GM18951 (cell line): Measurements from ENCODE around the gene SDF2.
"Not testable (repeated sequence)": the region's sequence is repeated elsewhere in the genome, so short reads cannot be mapped to it uniquely, and the experiment has no call there.

ENCODE experiments used
- POLR2A ChIP-seq: IDR thresholded peaks from 4 replicates; pipeline ENCODE4 v1.6.1; 2011; ENCODE audit warnings: mild to moderate bottlenecking; ENCODE audit not compliant: insufficient read length, insufficient read depth; ENCODE audit errors: extremely low read depth
- in situ Hi-C: fragments of 300-500 bp; cut with MboI; formaldehyde crosslinking; loops from one replicate; pipeline ENCODE4 v1.12.0; 2022; ENCODE audit warnings: low sequenced_read_pairs, mixed read lengths, inconsistent platforms; ENCODE audit not compliant: unreplicated experiment

Gene SDF2

GRCh38 chr17:28612531-28612930, 49.2 kb downstream of the SDF2 start:
- no peak for TF ChIP-seq POLR2A
- in situ Hi-C loops, result no loop called here

GRCh38 chr17:28610376-28610775, 51.3 kb downstream of the SDF2 start:
- in situ Hi-C loops, result no loop called here
- TF ChIP-seq POLR2A, result no peak

- in situ Hi-C loops, result not testable (repeated sequence)
These were observed 57.7 kb downstream of the SDF2 start for GRCh38 chr17:28604031-28604430.

- in situ Hi-C loops, result no loop called here
- TF ChIP-seq POLR2A, result no peak
These were observed 62.2 kb downstream of the SDF2 start for GRCh38 chr17:28599311-28600184.

GRCh38 chr17:28598799-28599310, 62.9 kb downstream of the SDF2 start, which contains the start of gene SPAG5:
Gene SPAG5, minus strand, starts transcription at chr17:28599025. Its CDS starts 79 bp downstream, at chr17:28598946.
- peak; percentile 94 for TF ChIP-seq POLR2A
- in situ Hi-C loops, result no loop called here

GRCh38 chr17:28598389-28598788, 63.3 kb downstream of the SDF2 start:
- TF ChIP-seq POLR2A, result no peak
- in situ Hi-C loops, result no loop called here
